ENCODE results near the gene PEX5L. TPM values are rescaled to one million over a fixed set of nuclear protein-coding genes. Genes with fewer than 3 reads are reported as not detected.

PEX5L gene
- total and polyA plus RNA-seq, 4 experiments from 2014 or later = 0.06 TPM; not detected in 3

DNA sequence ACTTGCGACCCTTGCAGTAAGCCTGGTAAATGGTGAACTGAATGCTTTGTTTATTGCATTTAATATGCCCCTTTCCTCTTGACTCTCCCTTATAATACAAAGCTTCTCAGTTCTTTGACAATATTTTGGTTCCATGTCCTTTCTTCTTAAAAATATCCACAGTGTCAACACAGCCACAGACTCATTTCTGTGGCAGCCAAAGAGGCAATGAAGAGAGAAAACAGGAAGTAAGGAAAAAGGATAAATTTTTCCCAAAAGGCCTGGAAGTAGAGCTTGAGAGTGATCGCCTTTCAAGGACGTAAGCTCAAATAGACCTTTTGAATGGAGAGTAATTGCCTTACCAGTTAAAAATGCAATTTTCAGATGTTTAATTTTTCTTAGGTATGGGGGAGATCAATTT lies 59.4 kb downstream of the PEX5L start:
- H3K4me1 Mint-ChIP-seq = no peaks in the 10 kb centered on the region
- Histone ChIP-seq H3K4me1 (ENCODE audit: insufficient read depth, low read length) (no peaks in the 10 kb centered on the region), H3K27ac (ENCODE audit: low read depth, low read length) (no peak overlapping the region), H3K36me3 (ENCODE audit: insufficient read depth, low read length) (no peaks in the 10 kb centered on the region), H3K4me3 (ENCODE audit: low read length in 2 of 2) (no peak overlapping the region), H3K9me3 (ENCODE audit: control insufficient read depth in 1 of 2, low read length in 2 of 2) (no peaks in the 10 kb centered on the region), H3K27me3 (ENCODE audit: insufficient read depth, low read length) (no peaks in the 10 kb centered on the region)
- intact Hi-C loops (cut with micrococcal nuclease) = no loop called here
- CTCF ChIA-PET (ENCODE audit: partially characterized antibody) = no interaction called here
- POLR2A ChIA-PET (ENCODE audit: partially characterized antibody) = no interaction called here
- no peak for DNase-seq
- H3K4me3 Mint-ChIP-seq = no peak overlapping the region
- H3K9me3 Mint-ChIP-seq = no peaks in the 10 kb centered on the region
- peaks cover 0 to 14% of the 10 kb centered on the region in 2 donors for H3K27me3 Mint-ChIP-seq
- no peaks in the 10 kb centered on the region for H3K36me3 Mint-ChIP-seq
- no peak overlapping the region for H3K27ac Mint-ChIP-seq

DNA sequence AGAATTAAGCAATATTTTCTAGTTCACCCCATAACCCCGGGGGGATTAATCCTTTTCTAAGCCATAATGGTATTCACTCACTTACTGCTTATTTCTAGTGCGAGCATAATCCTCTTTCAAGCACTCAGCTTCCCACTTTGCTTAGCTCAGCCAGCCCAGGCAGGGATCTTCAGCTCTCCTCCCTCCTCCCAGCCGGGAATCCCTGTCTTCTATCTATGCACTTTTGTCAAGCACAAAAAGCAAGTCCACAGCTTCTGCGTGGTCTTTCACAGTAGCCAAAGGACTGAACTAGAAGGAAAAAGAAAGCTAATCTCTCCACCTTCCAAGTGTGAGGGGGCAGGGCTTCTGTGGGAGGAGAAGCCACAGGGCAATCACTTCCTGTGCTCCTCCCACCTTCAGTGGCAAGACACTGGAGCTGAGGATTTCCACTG lies 62.8 kb downstream of the PEX5L start:
- no peak for DNase-seq
- Histone ChIP-seq H3K27ac (ENCODE audit: low read depth, low read length) (no peak overlapping the region), H3K9me3 (ENCODE audit: control insufficient read depth in 1 of 2, low read length in 2 of 2) (no peaks in the 10 kb centered on the region), H3K36me3 (ENCODE audit: insufficient read depth, low read length) (no peaks in the 10 kb centered on the region), H3K4me1 (ENCODE audit: insufficient read depth, low read length) (no peaks in the 10 kb centered on the region), H3K27me3 (ENCODE audit: insufficient read depth, low read length) (no peaks in the 10 kb centered on the region), H3K4me3 (ENCODE audit: low read length in 2 of 2) (no peak overlapping the region)
- ChIA-PET POLR2A (ENCODE audit: partially characterized antibody) (no interaction called here), CTCF (ENCODE audit: partially characterized antibody) (interaction anchor here (1.1 kb wide), 1 partner anchor 11 kb away, joined by 3 read pairs; no protein-coding TSS in a partner anchor)
- intact Hi-C loops (cut with micrococcal nuclease) = no loop called here
- Mint-ChIP-seq H3K4me3 (no peak overlapping the region), H3K36me3 (no peaks in the 10 kb centered on the region), H3K4me1 (no peaks in the 10 kb centered on the region), H3K9me3 (no peaks in the 10 kb centered on the region), H3K27ac (no peak overlapping the region), H3K27me3 (peaks cover 0 to 11% of the 10 kb centered on the region in 2 donors)

DNA sequence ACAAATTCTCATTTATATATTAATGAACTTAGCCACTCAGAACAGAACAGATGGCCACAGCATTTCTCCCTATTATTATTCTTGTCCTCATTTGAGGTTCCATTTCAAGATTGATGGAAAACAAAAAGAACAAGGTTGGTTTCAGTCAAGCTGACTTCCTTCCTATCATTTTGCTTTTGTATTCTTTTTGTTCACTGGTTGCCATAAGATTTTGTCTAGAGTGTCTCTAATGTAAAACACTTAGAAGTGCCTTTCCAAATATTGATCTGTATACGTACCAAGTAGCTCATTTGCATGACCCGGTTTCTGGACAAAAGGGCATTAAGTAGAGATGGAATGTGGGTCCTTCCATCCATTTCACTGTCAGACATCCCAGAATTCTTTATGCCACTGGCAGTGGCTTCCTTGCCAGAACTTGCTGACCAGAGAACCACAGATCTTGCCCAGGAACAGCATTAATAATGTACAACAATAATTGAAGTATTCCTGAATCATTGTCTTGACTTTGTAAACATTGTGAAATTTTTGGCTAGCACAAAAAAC lies 63.8 kb downstream of the PEX5L start:
- Histone ChIP-seq H3K36me3 (ENCODE audit: insufficient read depth, low read length) (no peaks in the 10 kb centered on the region), H3K27ac (ENCODE audit: low read depth, low read length) (no peak overlapping the region), H3K9me3 (ENCODE audit: control insufficient read depth in 1 of 2, low read length in 2 of 2) (no peaks in the 10 kb centered on the region), H3K4me3 (ENCODE audit: low read length in 2 of 2) (no peak overlapping the region), H3K4me1 (ENCODE audit: insufficient read depth, low read length) (no peaks in the 10 kb centered on the region), H3K27me3 (ENCODE audit: insufficient read depth, low read length) (no peaks in the 10 kb centered on the region)
- H3K4me1 Mint-ChIP-seq = no peaks in the 10 kb centered on the region
- H3K9me3 Mint-ChIP-seq = no peaks in the 10 kb centered on the region
- peaks cover 0 to 11% of the 10 kb centered on the region in 2 donors for H3K27me3 Mint-ChIP-seq
- no peaks in the 10 kb centered on the region for H3K36me3 Mint-ChIP-seq
- DNase-seq = no peak
- intact Hi-C loops (cut with micrococcal nuclease) = no loop called here
- H3K27ac Mint-ChIP-seq = no peak overlapping the region
- CTCF ChIA-PET (ENCODE audit: partially characterized antibody) = interaction anchor here (0.7 kb wide), 1 partner anchor 323 kb away, joined by 3 read pairs; no protein-coding TSS in a partner anchor
- POLR2A ChIA-PET (ENCODE audit: partially characterized antibody) = no interaction called here
- H3K4me3 Mint-ChIP-seq = no peak overlapping the region

DNA sequence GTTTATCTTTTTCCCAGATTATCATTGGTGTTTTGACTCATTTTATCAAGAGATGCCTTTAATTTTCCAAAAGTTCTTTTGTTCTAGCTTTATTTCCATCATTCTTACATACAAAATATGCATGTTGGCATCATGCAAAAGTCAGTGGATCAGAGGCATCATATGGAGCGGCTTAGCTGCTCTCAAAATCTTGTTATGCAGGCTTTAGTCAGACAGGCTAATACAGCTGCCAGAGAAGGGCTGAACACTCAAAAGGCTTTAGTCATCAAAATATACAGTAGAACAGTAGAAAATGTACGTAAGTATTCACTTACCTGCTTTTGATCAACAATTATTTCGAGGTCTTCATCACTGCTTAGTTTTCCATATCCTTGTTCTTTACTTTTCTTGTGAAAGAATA lies 65.5 kb downstream of the PEX5L start:
- no peak overlapping the region for H3K4me3 ChIP-seq (ENCODE audit: low read length in 2 of 2)
- H3K36me3 Mint-ChIP-seq = no peaks in the 10 kb centered on the region
- no peak overlapping the region for H3K27ac ChIP-seq (ENCODE audit: low read depth, low read length)
- peaks cover 2 to 12% of the 10 kb centered on the region in 2 donors for H3K27me3 Mint-ChIP-seq
- H3K4me3 Mint-ChIP-seq = no peak overlapping the region
- H3K4me1 ChIP-seq (ENCODE audit: insufficient read depth, low read length) = no peaks in the 10 kb centered on the region
- no peak for DNase-seq
- no peaks in the 10 kb centered on the region for H3K27me3 ChIP-seq (ENCODE audit: insufficient read depth, low read length)
- H3K27ac Mint-ChIP-seq = no peak overlapping the region
- ChIA-PET POLR2A (ENCODE audit: partially characterized antibody) (no interaction called here), CTCF (ENCODE audit: partially characterized antibody) (no interaction called here)
- H3K36me3 ChIP-seq (ENCODE audit: insufficient read depth, low read length) = no peaks in the 10 kb centered on the region
- no peaks in the 10 kb centered on the region for H3K9me3 Mint-ChIP-seq
- H3K4me1 Mint-ChIP-seq = no peaks in the 10 kb centered on the region
- no peaks in the 10 kb centered on the region for H3K9me3 ChIP-seq (ENCODE audit: control insufficient read depth in 1 of 2, low read length in 2 of 2)
- intact Hi-C loops (cut with micrococcal nuclease) = no loop called here

DNA sequence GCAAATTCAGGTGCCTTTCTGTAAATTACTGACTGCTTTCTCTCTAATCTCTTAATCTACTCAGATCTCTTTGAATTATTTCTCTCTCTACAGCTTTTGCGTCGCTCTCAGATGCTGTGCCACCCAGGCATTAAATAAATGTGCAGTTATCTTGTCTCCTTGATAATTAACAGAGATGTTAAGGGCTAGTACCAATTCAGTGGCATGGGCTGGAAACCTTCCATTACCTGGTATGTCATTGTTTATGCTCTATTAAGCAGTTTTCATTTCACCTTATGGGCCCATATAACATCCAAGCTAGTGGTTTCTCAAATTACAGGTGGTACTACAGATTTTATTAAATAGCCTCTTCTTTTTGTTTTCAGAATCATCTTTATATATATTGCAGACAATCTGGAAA lies 66.0 kb downstream of the PEX5L start:
- Mint-ChIP-seq H3K27me3 (peaks cover 2 to 8% of the 10 kb centered on the region in 2 donors), H3K27ac (no peak overlapping the region), H3K9me3 (no peaks in the 10 kb centered on the region), H3K4me1 (no peaks in the 10 kb centered on the region), H3K4me3 (no peak overlapping the region), H3K36me3 (no peaks in the 10 kb centered on the region)
- ChIA-PET POLR2A (ENCODE audit: partially characterized antibody) (no interaction called here), CTCF (ENCODE audit: partially characterized antibody) (no interaction called here)
- no peak for DNase-seq
- Histone ChIP-seq H3K27me3 (ENCODE audit: insufficient read depth, low read length) (no peaks in the 10 kb centered on the region), H3K9me3 (ENCODE audit: control insufficient read depth in 1 of 2, low read length in 2 of 2) (no peaks in the 10 kb centered on the region), H3K4me3 (ENCODE audit: low read length in 2 of 2) (no peak overlapping the region), H3K36me3 (ENCODE audit: insufficient read depth, low read length) (no peaks in the 10 kb centered on the region), H3K4me1 (ENCODE audit: insufficient read depth, low read length) (no peaks in the 10 kb centered on the region), H3K27ac (ENCODE audit: low read depth, low read length) (no peak overlapping the region)
- intact Hi-C loops (cut with micrococcal nuclease) = no loop called here

- Histone ChIP-seq H3K4me3 (ENCODE audit: low read length in 2 of 2) (no peak overlapping the region), H3K27ac (ENCODE audit: low read depth, low read length) (no peak overlapping the region), H3K4me1 (ENCODE audit: insufficient read depth, low read length) (no peaks in the 10 kb centered on the region), H3K9me3 (ENCODE audit: control insufficient read depth in 1 of 2, low read length in 2 of 2) (no peaks in the 10 kb centered on the region), H3K27me3 (ENCODE audit: insufficient read depth, low read length) (no peaks in the 10 kb centered on the region), H3K36me3 (ENCODE audit: insufficient read depth, low read length) (no peaks in the 10 kb centered on the region)
- no peak overlapping the region for H3K4me3 Mint-ChIP-seq
- H3K4me1 Mint-ChIP-seq = no peaks in the 10 kb centered on the region
- H3K27ac Mint-ChIP-seq = no peak overlapping the region
- POLR2A ChIA-PET (ENCODE audit: partially characterized antibody) = no interaction called here
- intact Hi-C loops (cut with micrococcal nuclease) = no loop called here
- peaks cover 2 to 6% of the 10 kb centered on the region in 2 donors for H3K27me3 Mint-ChIP-seq
- no peaks in the 10 kb centered on the region for H3K9me3 Mint-ChIP-seq
- no peaks in the 10 kb centered on the region for H3K36me3 Mint-ChIP-seq
- DNase-seq = no peak
- CTCF ChIA-PET (ENCODE audit: partially characterized antibody) = no interaction called here
Observed at GRCh38 chr3:179969525-179969924, 67.2 kb downstream of the PEX5L start.

DNA sequence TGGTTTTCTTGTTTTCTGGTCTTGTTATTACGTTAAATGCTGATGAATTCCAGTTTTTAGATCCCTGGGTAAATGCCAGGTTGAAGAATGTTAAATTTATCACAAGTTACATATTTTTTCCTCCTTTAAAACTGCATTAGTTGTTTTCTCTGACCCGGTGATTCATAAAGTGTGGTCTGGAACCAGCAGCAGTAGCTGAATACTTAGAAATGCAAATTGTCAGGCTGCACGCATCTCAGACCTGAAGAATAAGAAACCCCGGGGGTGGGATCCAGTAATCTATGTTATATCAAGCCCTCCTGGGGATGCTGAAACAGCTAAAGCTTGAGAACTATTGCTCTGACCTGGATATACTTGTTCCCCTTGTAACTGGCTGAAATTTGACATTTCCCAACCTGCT lies 69.1 kb downstream of the PEX5L start:
- intact Hi-C loops (cut with micrococcal nuclease) = no loop called here
- Mint-ChIP-seq H3K9me3 (no peaks in the 10 kb centered on the region), H3K4me1 (no peaks in the 10 kb centered on the region), H3K27ac (no peak overlapping the region), H3K4me3 (no peak overlapping the region), H3K36me3 (no peaks in the 10 kb centered on the region), H3K27me3 (peaks cover 2 to 4% of the 10 kb centered on the region in 2 donors)
- ChIA-PET POLR2A (ENCODE audit: partially characterized antibody) (no interaction called here), CTCF (ENCODE audit: partially characterized antibody) (no interaction called here)
- H3K4me3 ChIP-seq (ENCODE audit: low read length in 2 of 2) = no peak overlapping the region
- H3K36me3 ChIP-seq (ENCODE audit: insufficient read depth, low read length) = no peaks in the 10 kb centered on the region
- no peaks in the 10 kb centered on the region for H3K4me1 ChIP-seq (ENCODE audit: insufficient read depth, low read length)
- no peak for DNase-seq
- no peaks in the 10 kb centered on the region for H3K9me3 ChIP-seq (ENCODE audit: control insufficient read depth in 1 of 2, low read length in 2 of 2)
- H3K27me3 ChIP-seq (ENCODE audit: insufficient read depth, low read length) = no peaks in the 10 kb centered on the region
- H3K27ac ChIP-seq (ENCODE audit: low read depth, low read length) = no peak overlapping the region

DNA sequence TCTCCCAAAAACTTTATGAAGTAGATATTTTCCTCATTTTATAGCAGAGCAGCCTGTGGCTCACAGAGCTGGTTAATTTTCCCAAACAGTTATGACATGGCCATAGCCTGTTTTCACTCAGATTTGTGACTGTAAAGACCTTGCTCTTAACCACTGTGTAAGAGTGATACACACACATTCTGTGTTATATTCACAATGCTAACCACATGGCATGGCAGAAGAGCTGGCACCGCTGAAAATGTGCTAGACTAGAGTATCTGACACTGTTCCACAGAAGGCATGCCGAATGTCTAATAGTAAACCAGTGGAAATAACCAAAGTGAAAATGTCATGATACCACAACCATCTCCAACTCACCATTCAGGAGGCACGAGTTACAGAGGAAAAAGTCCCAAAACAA lies 71.8 kb downstream of the PEX5L start:
- no peak overlapping the region for H3K4me3 Mint-ChIP-seq
- Histone ChIP-seq H3K27me3 (ENCODE audit: insufficient read depth, low read length) (no peaks in the 10 kb centered on the region), H3K36me3 (ENCODE audit: insufficient read depth, low read length) (no peaks in the 10 kb centered on the region), H3K9me3 (ENCODE audit: control insufficient read depth in 1 of 2, low read length in 2 of 2) (no peaks in the 10 kb centered on the region), H3K4me1 (ENCODE audit: insufficient read depth, low read length) (no peaks in the 10 kb centered on the region), H3K27ac (ENCODE audit: low read depth, low read length) (no peak overlapping the region), H3K4me3 (ENCODE audit: low read length in 2 of 2) (no peak overlapping the region)
- peaks cover 3 to 6% of the 10 kb centered on the region in 2 donors for H3K27me3 Mint-ChIP-seq
- H3K4me1 Mint-ChIP-seq = peaks cover 0 to 4% (median 3%) of the 10 kb centered on the region in 4 donors
- no peak for DNase-seq
- peaks cover 0 to 2% (median 0%) of the 10 kb centered on the region in 8 donors for H3K9me3 Mint-ChIP-seq
- CTCF ChIA-PET (ENCODE audit: partially characterized antibody) = no interaction called here
- H3K36me3 Mint-ChIP-seq = no peaks in the 10 kb centered on the region
- H3K27ac Mint-ChIP-seq = no peak overlapping the region
- POLR2A ChIA-PET (ENCODE audit: partially characterized antibody) = no interaction called here
- intact Hi-C loops (cut with micrococcal nuclease) = no loop called here
